ENCODE results near the gene MIF4GD.

MIF4GD gene

GRCh38 chr17:75315541-75316243, 44.7 kb upstream of the MIF4GD start:
- no peak for TF ChIP-seq CTCF (IDR thresholded peaks at IDR 0.05; ENCODE audit: insufficient read depth, low read depth, low read length, missing control alignments)
- peak overlapping the region; percentile 7 for H3K4me3 ChIP-seq (ENCODE audit: low read depth, low read length)
- peak; percentile 79 for DNase-seq (ENCODE audit: low read depth)

GRCh38 chr17:75313941-75314551, 43.0 kb upstream of the MIF4GD start:
- H3K4me3 ChIP-seq (ENCODE audit: low read depth, low read length) = no peak overlapping the region
- TF ChIP-seq CTCF (IDR thresholded peaks at IDR 0.05; ENCODE audit: insufficient read depth, low read depth, low read length, missing control alignments) = no peak
- peak; percentile 84 for DNase-seq (ENCODE audit: low read depth)

GRCh38 chr17:75308732-75309629, 38.0 kb upstream of the MIF4GD start:
- no peak for TF ChIP-seq CTCF (IDR thresholded peaks at IDR 0.05; ENCODE audit: insufficient read depth, low read depth, low read length, missing control alignments)
- DNase-seq (ENCODE audit: low read depth) = no peak

GRCh38 chr17:75307957-75308731, 37.1 kb upstream of the MIF4GD start:
- H3K4me3 ChIP-seq (ENCODE audit: low read depth, low read length) = no peak overlapping the region
- DNase-seq (ENCODE audit: low read depth) = no peak
- no peak for TF ChIP-seq CTCF (IDR thresholded peaks at IDR 0.05; ENCODE audit: insufficient read depth, low read depth, low read length, missing control alignments)

More at GRCh38 chr17:75308732-75309629, 38.0 kb upstream of the MIF4GD start:
- no peak overlapping the region for H3K4me3 ChIP-seq (ENCODE audit: low read depth, low read length)

GRCh38 chr17:75301502-75302206, 30.6 kb upstream of the MIF4GD start:
- DNase-seq (ENCODE audit: low read depth) = no peak
- TF ChIP-seq CTCF (IDR thresholded peaks at IDR 0.05; ENCODE audit: insufficient read depth, low read depth, low read length, missing control alignments) = no peak
- no peak overlapping the region for H3K4me3 ChIP-seq (ENCODE audit: low read depth, low read length)

- DNase-seq (ENCODE audit: low read depth) = no peak
- no peak overlapping the region for H3K4me3 ChIP-seq (ENCODE audit: low read depth, low read length)
- no peak for TF ChIP-seq CTCF (IDR thresholded peaks at IDR 0.05; ENCODE audit: insufficient read depth, low read depth, low read length, missing control alignments)
Measured at GRCh38 chr17:75301049-75301448, 30.0 kb upstream of the MIF4GD start.
